Activated CD8-positive, alpha-beta memory T cell treated with anti-CD3 and anti-CD28 coated beads for 48 hours (primary cell): ENCODE results near the gene AIFM1.
"Not testable (repeated sequence)": the region's sequence is repeated elsewhere in the genome, so short reads cannot be mapped to it uniquely, and the experiment has no call there.

Source experiments
- DNase-seq, 3 experiments: peaks; one replicate each; pipeline ENCODE4 v3.0.0-alpha.2; 2020; ENCODE audit warnings: low read depth in 2 of 3, low spot score in 2 of 3

AIFM1 gene

DNA sequence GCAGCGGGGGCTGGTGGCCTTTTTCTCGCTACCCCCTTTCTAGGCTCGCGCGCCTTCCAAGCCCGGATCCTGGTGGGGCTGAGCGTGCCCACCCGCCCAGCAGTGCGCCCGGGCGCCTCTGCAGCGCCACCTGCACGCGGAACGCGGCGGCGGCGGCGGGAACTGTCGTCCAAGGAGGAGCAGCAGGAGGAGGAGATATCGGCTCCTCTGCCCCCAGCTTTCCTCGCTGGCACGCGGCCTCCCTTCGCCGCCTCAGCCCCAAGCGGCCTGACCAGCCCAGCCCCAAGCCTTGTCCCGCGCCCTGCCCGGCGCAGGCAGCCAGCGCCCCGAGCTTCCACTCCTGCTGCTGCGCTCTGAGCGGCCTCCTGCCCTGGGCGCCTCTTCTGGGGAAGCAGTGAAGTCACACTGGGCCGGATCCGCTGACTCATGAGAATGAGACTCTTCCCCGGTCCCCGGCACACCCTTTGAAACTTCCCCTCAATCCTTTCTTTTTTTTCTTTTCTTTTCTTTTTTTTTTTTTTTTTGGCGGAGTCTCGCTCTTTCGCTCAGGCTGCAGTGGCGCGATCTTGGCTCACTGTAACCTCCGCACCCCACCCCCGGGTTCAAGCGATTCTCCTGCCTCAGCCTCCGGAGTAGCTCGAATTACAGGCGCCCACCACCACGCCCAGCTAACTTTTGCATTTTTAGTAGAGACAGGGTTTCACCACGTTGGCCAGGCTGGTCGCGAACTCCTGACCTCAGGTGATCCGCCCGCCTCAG is 44.7 kb downstream of the AIFM1 start:
- peak in 1 of 3 experiments; percentile 27 for DNase-seq

DNA sequence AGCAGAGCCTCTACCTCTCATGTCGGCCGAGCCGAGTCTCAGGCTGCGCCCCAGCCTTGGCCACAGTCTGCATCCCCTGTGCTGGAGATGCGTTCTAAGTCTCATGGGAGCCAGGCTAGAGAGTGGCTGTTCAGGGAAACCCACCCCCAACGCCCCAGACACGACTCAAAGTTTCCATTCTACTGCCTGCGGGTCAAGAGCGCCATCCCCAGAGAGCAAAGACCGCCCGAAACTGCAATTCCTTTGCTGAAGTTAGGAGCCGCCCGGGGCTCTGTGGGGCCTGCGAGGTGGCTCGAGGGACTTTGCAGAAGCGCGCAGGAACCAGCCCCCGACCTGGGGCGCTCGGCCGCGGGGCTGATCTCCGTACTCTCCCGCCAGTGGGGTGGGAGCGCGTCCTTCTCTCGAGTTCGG is 45.3 kb downstream of the AIFM1 start:
- DNase-seq, result no peak

DNA sequence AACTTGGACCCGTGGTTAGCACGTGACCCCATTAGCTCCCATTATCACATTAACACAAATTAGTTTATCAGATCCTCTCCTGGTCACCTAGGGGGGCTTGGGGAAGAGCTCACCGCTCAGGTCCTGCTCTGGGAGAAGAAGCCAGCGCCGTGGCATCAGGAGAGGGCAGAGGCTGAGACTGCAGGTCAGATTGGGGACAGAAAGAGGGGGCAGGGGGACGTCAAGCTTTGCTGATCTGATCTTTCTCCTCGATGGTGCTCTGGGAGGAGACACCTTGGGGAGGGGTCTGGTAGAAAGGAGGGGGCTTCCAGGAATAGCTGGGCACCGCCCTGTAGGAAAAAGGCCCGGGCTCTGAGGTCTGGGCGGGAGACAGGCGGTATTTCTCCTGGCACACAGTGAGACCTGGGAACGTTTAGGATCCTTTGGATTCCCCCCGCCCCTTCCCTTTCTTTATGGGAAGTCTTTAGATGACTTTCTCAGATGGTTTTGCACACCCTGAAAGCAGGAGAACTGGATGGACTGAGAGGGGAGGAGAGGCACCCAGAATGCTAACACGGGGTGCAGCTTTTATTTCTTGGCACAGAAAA is 46.2 kb downstream of the AIFM1 start:
- DNase-seq, result no peak

DNA sequence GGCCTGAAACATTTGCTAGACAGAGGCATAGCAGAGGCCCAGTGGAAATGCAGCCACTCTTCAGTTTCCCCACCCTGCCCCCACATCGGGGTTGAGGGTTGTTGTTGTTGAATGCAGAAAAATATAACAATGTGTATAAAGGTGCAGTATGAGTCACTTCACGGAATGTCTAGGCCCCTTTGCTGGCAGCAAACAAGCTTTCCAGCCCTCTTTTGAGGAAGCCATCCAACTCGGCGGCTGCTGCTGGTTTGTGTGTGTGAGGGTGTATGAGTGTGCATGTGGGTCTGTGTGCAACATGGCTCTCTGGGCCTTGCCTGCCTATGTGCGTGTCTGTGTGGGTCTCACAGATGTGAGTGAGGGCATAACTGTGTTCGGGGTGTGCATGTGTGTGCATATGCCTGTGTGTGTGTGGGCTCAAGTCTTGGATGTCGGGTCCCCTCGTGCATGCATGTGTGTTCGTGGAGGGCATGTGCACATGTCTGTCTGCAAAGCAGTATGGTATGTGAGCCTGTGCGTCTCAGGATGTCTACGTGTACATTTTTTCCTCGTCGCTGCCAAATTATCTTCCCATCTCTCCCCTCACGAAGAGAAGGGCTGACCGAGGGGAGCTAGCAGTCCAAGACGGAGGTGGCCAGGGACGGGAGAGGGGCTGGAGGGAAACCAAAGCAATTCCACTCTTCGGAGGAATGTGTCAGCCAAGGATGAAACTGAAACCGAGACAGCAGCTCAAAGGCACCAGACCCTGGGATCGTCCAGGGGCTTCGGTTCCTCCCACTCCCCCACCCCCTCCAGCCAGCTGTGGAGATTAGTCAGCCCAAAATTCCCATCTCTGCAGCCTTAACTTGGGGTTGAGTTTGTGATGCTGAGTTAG is 47.0 kb downstream of the AIFM1 start:
- no peak for DNase-seq

DNA sequence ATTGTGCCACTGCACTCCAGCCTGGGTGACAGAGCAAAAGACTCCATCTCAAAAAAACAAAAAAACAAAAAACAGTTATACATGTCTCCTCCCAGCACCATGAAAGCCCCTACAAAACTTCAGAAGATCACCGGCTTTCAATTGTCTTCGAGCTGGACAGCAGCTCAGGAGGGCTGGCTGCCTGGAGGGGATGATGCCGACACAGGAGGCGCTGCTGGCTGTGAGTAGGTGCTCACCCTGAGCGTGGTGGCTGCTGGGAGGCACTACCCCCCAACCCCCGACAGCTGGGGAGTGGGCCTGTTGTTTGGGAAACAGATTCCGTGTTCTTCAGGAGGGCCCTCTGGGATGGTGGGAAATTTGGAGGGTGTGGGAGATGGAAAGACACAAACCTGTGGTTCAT is 48.5 kb downstream of the AIFM1 start:
- no peak for DNase-seq

DNA sequence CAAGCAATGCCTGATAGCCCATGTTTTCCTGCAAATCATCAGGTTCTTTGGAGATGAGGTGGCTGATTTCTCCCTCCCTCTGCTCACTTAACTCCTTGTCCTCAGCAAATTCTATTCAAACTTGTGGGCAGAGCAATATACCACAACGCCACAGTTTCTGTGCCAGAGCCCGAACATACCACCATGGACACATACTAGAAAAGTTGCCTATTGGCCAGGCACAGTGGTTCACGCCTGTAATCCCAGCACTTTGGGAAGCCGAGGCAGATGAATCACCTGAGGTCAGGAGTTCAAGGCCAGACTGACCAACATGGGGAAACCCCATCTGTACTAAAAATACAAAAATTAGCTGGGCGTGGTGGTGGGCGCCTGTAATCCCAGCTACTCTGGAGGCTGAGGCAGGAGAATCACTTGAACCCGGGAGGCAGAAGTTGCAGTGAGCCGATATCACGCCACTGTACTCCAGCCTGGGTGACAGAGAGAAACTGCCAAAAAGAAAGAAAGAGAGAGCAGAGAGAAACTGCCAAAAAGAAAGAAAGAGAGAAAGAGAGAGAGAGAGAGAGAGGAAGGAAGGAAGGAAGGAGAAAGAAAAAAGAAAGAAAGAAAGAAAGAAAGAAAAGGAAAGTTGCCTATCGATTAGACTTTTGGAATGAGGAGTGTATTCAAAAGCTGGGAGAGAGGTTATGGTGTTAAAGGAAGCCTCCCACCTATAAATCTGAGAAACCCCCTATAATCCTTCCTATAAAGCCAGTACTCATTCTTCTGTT is 50.3 kb downstream of the AIFM1 start:
- not testable (repeated sequence) for DNase-seq

DNA sequence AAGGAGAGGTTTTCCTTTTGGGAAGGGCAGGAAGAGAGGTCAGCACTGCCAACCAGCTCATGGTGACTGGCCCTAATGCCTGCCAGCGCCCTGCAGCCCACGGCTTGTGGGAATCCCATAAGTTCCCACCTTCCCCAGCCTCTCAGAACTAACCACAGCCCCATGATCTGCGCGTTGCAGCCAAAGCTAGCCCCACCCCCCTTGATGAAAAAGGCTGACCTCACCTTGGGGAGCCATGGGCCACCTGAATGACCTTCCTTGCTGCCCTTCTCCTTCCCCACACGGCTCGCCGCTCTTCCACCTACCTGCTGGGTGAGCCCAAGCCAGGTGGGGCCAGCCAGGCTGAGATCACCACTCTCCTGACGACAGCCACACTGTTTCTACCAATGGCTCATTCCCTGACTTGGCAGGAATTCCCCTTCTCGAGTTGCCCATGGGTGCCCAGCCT is 51.5 kb downstream of the AIFM1 start:
- no peak for DNase-seq

DNA sequence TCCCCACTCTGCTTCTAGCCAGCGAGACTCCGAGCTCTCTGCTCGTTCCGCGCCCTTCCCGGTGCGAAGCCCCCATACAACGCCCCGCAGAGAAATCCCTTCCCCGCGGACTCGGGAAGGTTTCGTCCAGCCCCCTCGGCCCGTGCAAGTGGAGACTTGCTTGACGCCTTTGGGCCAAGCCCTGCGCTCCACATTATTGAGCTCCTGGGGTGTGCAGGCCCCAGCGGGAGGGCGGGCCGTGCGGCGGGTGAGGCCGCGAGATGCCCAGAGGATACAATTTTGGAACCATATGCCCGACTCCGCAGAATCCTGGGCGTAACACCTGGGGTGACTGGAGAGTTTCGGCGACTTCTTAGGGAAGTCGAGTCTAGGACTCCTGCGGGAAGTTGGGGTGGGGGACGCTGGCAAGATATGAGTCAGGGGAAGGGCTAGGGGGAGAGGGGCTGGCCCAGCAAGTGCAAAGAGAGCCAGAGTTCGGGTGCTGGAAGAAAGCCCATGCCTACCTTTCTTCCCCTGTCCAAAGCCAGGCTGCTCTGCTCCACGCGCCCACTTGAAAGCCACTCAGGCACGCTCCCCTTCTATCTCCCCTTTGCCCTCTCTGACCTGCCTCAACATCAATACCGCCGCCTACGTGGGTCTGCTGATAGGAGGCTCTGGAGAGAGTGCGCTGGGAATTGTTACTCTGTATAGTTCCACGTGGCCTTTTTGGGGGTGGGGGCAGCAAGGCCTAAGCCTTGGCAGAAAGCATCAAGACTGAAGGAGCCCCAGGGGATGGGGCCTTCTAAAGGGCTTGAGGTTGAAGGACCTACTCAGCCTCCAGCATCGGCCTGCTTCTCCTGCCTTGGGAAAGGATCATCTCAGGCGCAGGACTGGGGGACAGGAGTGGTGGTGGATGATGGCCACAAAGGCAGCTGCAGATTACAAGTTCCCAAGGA is 54.2 kb downstream of the AIFM1 start:
- DNase-seq, result no peak

DNA sequence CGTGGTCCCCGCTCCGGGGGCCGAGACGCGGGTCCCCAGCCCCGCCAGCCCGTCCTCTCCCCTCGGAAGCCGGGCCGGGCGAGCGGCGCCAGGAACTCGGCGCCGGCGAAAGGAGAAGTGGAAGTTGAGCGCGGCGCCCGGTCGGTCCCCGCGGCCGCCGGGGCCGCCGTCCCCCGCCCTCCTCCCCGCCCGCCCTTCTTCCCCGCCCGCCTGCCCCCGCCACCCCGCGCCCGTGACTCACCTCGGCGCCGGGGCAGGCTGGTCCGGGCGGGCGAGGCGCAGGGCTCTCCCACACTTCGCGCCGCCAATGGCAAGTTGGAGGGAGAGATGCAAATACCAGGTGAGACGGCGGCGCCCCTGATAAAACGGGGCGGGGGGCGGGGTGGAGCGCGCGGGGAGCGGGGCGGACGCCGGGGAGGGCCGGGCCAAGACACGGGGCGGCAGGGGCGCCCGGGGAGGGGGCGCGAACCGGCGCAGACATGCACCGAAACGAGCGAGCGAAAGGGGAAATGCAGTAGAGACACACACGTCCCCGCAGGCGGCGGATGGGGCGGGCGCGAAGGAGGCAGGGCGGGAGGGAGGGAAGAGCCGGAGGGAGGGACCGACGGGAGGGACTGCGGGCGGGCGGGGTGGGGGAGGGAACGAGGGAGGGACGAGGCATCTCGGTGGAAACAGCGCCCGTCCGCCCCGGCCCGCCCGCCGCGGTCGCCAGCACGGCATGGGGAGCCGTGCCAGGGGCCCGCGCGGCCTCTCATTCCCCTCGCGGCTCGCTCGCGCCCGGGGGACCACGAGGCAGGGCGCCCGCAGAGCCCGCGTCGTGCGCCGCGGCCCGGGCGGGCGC is 55.0 kb downstream of the AIFM1 start, which contains the start of gene ELF4:
Gene ELF4 (minus strand): TSS at position 119 of the 841 bp plus-strand sequence. CDS start 29,167 bp downstream, outside the sequence.
- no peak for DNase-seq

DNA sequence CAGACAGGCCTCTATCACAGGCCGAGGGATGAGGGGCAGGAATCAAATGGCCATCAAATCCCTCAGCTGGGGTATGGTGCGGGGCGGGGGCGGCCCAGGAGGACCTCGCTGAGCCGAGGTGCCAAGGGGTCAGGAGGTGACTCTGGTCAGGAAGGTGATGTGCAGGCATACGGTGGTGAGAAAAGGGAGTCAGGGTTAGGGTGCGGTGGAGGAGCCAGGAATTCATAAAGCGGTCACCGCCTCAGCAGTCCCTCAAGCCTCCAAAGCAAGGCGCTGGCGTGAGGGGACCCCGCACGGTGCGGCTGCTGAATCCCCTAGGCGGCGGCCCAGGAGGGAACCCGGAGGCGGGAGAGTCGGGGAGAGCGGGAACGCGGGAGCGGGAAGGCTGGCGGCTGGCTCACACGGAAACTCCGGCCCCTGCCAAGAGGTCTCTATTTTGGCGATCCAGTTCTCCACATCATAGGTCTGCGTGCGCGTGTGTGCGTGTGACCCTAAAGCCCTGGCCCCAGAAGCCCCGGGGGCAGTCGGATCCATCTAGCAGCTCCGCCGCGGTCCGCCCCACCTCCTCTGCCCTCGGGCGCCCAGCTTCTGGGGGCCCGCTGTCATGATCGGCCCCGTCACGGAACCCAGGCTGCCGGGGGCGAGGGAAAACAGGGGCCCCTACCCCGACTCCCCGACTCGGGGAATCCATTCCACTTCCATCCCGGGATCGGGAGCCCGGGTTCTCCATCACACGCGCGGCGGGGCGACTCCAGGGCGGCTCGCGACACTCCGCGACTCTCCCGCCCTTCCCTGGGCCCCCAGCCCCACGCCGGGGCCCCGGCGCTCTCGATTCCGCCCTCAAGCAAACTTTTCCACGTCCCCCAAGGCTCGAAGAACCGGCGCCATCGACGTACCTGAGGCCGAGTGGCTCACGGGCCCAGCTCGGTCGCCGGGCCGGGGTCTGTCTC is 55.9 kb downstream of the AIFM1 start:
- DNase-seq, result no peak

DNA sequence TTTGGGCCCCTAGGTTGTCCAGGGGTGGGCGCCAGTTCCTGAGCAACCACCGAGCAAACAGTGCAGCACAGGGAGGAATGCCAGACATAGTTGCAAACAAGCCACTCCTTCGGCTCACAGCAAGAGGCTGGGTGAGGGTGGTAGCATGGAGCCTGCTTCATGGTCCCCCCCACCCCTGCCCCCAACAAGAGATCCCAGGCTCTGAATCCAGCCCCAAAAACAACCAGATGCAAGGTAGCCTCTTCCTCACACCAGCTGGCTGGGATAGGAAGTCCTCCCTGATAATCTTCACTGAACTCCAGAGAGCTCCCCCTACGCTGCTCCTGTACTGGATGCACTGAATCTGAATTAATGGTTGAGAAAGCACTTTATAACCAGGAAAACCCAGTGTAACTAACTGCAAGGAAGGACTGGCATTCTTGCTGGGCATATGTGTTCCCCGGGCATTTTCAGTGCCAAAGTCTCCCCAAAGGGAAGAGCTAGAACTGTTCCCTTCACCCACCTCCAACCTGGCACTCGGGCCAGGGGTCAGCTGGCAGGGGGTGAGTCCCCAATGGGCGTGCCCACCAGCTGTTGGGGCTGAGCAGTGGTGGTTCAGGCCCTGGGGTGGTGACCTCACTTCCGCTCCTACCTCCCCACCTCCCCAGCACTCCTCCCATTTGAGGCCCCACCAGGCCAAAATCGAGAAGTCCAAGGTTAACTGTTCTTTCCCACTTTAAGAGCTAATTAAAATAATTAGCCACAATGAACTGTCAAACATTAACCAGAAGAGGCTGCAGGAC is 56.8 kb downstream of the AIFM1 start:
- DNase-seq, result no peak

DNA sequence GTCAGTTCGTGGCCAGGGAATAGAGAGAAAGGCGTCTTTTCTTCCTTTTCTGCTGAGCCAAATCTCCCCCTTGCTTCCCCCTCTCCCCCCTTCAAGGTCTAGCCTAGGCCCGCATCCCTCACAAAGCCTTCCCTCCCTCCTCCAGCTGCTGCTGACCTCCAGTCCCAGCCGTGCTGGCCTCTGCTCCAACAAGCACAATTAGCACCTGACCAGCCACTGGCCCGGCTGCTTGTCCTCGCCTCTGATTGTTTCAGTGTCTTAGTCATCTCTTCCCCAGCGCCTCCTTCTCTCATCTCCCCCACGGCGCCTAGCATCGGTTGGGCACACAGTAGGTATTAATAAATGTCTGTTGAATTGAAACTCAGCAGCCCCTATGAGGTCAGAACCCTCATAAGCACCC is 59.6 kb downstream of the AIFM1 start:
- no peak for DNase-seq

DNA sequence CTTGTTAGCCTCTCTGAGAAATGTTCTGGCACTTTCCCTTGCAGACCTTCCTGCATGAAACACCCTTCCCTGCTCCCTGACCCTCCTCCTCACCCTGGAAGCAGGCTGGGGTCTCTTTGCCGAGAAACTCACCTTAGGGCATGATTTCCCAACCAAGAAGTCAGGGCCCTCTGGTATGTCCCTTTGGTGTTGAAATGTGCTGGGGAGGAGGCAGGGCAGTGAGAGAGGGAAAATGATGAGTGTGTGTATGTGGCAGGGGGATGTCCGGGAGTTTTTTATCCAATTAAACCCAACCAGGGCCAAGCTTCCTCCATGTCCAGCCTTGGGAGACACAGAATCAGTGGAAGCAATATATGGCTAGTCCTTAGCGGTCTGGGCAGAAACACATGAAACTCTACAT is 60.4 kb downstream of the AIFM1 start:
- no peak for DNase-seq

DNA sequence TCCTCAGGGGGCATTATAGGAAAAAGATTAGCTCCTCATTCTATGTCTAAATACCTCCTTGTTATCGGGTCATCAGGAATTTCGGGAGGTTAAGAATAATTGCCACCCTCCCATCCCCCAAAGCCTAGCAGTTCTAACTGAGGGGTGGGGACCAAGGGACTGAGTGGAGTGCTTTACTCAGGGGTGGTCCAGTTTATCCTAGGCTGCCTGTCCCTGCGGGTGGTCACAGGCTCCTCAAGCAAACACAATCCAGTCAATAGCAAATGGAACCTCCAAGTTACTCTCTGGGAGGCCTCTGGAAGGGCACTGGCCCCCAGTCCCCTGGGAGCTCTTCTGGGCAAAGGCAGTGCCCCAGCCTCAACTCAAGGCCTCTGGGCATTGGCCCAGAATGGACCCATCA is 62.0 kb downstream of the AIFM1 start:
- DNase-seq, result no peak

DNA sequence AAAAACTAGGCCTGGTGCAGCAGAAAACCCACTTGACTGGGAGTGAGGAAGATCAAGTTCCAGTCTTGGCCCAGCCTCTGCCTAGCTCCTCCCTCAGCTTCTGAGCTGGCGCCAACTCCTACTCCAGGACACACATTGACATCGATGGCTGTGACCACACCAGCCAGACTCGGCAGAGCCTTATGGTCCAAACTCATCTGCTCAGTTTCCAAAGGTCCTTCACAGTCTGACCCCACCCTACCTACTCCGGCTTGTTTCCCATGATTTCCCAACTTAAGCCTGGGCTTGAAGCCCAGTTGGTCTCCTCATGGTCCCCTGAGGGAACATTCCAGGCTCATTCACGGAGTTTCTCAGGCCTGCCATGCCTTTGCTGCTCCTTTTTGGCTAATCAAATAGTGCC is 65.5 kb downstream of the AIFM1 start:
- DNase-seq, result no peak

DNA sequence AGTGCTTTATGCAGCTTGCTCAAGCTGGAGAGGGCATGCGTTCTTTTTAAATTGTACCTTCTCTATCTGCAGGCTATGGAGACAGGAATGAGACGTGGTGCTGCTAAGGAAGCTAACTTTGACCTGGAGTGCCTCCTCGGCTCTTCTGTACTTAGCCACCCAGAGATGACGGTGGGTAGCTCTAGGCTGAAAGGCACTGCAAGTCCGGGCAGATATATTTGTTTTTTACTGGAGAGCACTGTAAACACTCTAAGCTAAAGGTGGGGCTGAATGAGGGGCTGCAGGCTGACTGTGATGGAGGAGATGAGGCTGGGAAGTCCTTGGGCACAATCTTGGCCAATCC is 67.5 kb downstream of the AIFM1 start:
- no peak for DNase-seq

DNA sequence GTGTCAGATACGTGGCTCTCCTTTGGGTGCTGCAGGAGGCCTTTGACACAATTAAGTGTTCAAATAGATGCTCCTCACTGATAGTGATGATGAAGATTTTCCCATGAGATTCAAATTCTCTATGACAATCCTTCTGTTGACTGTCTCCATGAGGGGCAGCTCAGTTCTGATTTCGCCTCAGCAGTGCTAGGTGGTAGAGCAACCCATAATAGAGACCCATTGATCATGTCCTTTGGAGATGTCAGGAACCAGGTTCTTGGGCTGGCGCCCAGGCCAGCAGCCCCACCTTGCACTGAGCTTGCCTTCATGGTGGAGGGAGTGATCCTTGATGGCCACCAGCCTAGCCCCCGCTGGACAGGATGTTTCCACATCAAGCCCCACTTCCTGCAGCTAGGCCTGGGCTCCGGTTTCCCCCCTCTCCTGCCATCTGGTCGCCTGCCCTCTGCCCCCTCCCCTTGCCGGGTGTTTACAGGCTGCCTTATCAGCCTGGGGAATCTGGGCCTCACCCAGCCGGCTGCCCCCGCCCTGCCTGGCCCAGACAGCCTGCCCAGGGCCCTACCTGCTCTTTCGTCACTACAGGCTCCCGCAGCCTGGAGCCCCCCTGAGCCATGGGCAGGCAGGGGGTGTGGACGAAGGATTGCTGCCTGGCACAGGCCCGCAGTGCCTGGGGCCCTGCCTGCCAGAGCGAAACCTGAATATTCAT is 68.0 kb downstream of the AIFM1 start:
- no peak for DNase-seq
